ENCODE results near the gene INO80D. TPM values are rescaled to one million over a fixed set of nuclear protein-coding genes. Genes with fewer than 3 reads are reported as not detected.

The INO80D gene
- total and polyA plus RNA-seq, 2 donors: 3.6 to 5.8 TPM

- no peak overlapping the region for H3K27ac ChIP-seq (ENCODE audit: low read depth in 1 of 2, low read length in 1 of 2)
- DNase-seq (ENCODE audit: low read depth in 6 of 9, low spot score in 9 of 9): no peak
- H3K27me3 ChIP-seq (ENCODE audit: control insufficient read depth in 2 of 2, insufficient read depth in 1 of 2, low read length in 1 of 2): no peaks in the 10 kb centered on the region
- no peaks in the 10 kb centered on the region for H3K36me3 ChIP-seq (ENCODE audit: control insufficient read depth in 2 of 2, insufficient read depth in 2 of 2, low read length in 1 of 2)
- H3K4me1 ChIP-seq (ENCODE audit: control insufficient read depth in 2 of 2, insufficient read depth in 2 of 2, low read length in 2 of 2): no peaks in the 10 kb centered on the region
- no peak overlapping the region for H3K4me3 ChIP-seq (ENCODE audit: low read length in 2 of 2)
- no peaks in the 10 kb centered on the region for H3K9me3 ChIP-seq (ENCODE audit: control insufficient read depth in 2 of 2, insufficient read depth in 1 of 2, low read length in 1 of 2)
- 89% methylated on average over 5 of the region's 5 CpGs for WGBS
These were observed 137.5 kb downstream of the INO80D start for GRCh38 chr2:205948496-205948837.

- Histone ChIP-seq H3K4me3 (ENCODE audit: low read length in 2 of 2) (no peak overlapping the region), H3K36me3 (ENCODE audit: control insufficient read depth in 2 of 2, insufficient read depth in 2 of 2, low read length in 1 of 2) (no peaks in the 10 kb centered on the region), H3K9me3 (ENCODE audit: control insufficient read depth in 2 of 2, insufficient read depth in 1 of 2, low read length in 1 of 2) (no peaks in the 10 kb centered on the region), H3K27ac (ENCODE audit: low read depth in 1 of 2, low read length in 1 of 2) (no peak overlapping the region), H3K4me1 (ENCODE audit: control insufficient read depth in 2 of 2, insufficient read depth in 2 of 2, low read length in 2 of 2) (no peaks in the 10 kb centered on the region), H3K27me3 (ENCODE audit: control insufficient read depth in 2 of 2, insufficient read depth in 1 of 2, low read length in 1 of 2) (no peaks in the 10 kb centered on the region)
- peak; percentile 14 to 61 (median 30) for DNase-seq (ENCODE audit: low read depth in 6 of 9, low spot score in 9 of 9)
- WGBS: 33% methylated on average over 15 of the region's 15 CpGs
These were observed 138.1 kb downstream of the INO80D start for GRCh38 chr2:205947621-205948495.

- H3K4me3 ChIP-seq (ENCODE audit: low read length in 2 of 2): no peak overlapping the region
- WGBS: 81% methylated on average over 7 of the region's 7 CpGs
- DNase-seq (ENCODE audit: low read depth in 6 of 9, low spot score in 9 of 9): peak in 2 of 9 donors; percentile 6 to 9
- H3K4me1 ChIP-seq (ENCODE audit: control insufficient read depth in 2 of 2, insufficient read depth in 2 of 2, low read length in 2 of 2): no peaks in the 10 kb centered on the region
- no peaks in the 10 kb centered on the region for H3K27me3 ChIP-seq (ENCODE audit: control insufficient read depth in 2 of 2, insufficient read depth in 1 of 2, low read length in 1 of 2)
- H3K9me3 ChIP-seq (ENCODE audit: control insufficient read depth in 2 of 2, insufficient read depth in 1 of 2, low read length in 1 of 2): no peaks in the 10 kb centered on the region
- H3K36me3 ChIP-seq (ENCODE audit: control insufficient read depth in 2 of 2, insufficient read depth in 2 of 2, low read length in 1 of 2): no peaks in the 10 kb centered on the region
- no peak overlapping the region for H3K27ac ChIP-seq (ENCODE audit: low read depth in 1 of 2, low read length in 1 of 2)
These were observed 139.7 kb downstream of the INO80D start for GRCh38 chr2:205946226-205946625.

Other genes with a start within 250 kb of the INO80D start
- 61.1 TPM for gene NDUFS1, start 73.3 kb upstream of the INO80D start, total RNA-seq
- 20.8 TPM for gene NDUFS1, start 73.3 kb upstream of the INO80D start, polyA plus RNA-seq
- 960 TPM for gene EEF1B2, start 73.7 kb upstream of the INO80D start, total RNA-seq
- 802 TPM for gene EEF1B2, start 73.7 kb upstream of the INO80D start, polyA plus RNA-seq
- 7.9 TPM for gene ZDBF2, start 188.5 kb upstream of the INO80D start, total RNA-seq
- 3.1 TPM for gene ZDBF2, start 188.5 kb upstream of the INO80D start, polyA plus RNA-seq